HPDE6-E6E7 (cell line): ENCODE data around the gene CHRM4.
"Not testable (repeated sequence)": the region's sequence is repeated elsewhere in the genome, so short reads cannot be mapped to it uniquely, and the experiment has no call there.

Experiments
- DNase-seq: peaks from one replicate; pipeline ENCODE4 v3.0.0; 2011; ENCODE audit warnings: missing footprints; ENCODE audit errors: extremely low spot score

The CHRM4 gene

DNA sequence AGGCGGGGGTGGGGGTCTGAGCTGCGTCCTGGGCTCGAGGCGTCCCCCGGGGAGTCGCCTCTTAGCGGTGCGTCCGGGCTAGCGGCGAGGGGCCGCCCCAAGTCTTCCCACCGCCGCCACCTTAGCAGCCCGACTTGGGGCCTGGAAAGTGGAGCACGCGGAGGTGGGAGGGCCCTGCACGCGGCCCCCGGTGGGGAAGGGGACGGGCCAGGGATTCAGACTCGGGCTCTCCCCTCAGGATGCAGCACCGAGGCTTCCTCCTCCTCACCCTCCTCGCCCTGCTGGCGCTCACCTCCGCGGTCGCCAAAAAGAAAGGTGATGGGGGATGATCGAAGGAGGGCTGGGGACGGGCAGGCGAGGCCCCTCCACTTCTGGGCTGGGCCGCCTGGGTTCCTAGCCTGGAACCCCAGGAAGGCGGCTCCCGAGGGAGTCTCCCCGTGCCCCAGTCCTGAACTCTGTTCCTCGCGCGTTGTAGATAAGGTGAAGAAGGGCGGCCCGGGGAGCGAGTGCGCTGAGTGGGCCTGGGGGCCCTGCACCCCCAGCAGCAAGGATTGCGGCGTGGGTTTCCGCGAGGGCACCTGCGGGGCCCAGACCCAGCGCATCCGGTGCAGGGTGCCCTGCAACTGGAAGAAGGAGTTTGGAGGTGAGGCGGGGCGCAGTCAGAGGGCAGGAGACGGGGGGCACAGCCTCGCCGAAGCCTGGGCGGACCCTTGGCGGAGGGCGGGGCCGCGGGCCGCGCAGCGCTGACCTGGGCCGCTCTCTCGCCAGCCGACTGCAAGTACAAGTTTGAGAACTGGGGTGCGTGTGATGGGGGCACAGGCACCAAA, 9.5 kb downstream of the CHRM4 start:
- no peak for DNase-seq

DNA sequence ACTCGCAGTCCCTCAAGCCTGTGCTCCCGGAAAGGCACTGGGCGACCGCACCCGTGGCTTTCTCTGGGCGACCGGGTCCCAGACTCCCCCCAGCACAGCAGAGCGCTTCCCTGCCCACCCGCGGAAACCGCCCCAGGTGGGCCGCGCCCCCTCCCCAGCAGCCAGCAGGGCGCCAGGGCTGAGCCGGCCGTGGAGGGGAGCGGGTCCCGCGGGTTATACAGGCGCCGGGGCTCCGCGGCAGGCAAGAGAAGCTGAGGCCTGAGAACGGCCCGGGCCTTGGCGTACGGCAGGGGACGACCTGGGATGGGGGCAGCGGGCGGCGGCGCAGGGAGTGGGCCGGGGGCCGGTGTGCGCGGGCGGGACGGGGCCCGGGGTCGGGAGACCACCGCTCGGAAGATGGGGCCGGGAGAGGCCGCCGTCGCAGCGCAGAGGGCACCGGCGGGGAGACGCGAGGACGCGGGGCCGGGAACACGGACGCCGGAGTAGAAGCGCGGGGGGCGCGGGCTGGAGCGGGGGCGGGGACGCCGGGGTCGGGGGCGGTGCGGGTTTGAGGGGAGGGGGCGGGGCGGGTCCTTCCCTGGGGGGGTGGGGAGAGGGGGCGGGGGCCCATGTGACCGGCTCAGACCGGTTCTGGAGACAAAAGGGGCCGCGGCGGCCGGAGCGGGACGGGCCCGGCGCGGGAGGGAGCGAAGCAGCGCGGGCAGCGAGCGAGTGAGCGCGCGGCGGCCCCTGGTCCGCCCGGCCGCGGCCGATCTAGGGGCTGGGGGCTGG, 10.3 kb downstream of the CHRM4 start, which contains the start of gene MDK:
Gene MDK (plus strand): TSS at position 622 of the 771 bp plus-strand sequence. CDS start 389 bp downstream, outside the sequence.
- DNase-seq, result no peak

DNA sequence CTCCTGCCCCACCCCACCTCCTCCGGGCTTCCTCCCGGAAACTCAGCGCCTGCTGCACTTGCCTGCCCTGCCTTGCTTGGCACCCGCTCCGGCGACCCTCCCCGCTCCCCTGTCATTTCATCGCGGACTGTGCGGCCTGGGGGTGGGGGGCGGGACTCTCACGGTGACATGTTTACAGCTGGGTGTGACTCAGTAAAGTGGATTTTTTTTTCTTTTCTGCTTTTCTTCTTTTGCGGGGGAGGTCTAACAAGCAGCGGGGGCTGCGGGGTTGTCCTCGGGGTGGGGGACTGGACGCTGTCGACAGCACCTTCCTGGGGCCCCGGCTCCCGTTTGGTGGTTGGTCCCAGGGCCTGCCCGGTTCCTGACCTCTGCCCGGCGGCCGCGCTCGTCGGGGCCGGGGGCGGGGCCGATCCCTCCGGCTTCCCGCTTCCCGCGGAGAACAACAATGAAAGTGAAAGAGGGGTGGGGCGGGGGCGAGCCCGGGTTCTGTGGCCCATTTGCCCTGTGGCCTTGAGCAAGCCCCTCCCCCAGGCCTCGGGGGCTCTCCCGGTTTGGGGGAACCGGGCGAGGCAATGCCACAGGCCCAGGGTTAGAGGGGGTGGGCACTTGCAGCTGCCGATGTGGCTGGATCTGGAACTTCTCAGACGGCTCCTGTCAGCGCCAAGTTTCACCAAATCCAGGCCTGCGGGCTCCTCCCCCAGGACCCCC, 11.1 kb downstream of the CHRM4 start:
- no peak for DNase-seq

DNA sequence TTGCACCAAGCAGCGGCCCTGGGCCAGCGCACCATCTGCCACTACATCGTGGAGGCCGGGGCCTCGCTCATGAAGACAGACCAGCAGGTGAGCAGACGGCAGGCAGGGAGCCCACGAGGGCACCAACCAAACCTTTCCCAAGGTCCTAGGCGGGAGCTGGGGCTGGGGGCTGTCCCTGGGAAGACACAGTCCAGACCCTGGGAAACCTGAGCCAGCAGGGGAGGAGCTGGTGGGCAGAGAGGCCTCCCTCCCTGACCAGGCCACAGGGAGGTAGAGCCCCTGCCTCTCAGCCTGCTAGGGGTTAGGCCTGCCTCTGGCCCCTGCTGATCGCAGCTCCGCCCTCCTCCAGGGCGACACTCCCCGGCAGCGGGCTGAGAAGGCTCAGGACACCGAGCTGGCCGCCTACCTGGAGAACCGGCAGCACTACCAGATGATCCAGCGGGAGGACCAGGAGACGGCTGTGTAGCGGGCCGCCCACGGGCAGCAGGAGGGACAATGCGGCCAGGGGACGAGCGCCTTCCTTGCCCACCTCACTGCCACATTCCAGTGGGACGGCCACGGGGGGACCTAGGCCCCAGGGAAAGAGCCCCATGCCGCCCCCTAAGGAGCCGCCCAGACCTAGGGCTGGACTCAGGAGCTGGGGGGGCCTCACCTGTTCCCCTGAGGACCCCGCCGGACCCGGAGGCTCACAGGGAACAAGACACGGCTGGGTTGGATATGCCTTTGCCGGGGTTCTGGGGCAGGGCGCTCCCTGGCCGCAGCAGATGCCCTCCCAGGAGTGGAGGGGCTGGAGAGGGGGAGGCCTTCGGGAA, 11.9 kb downstream of the CHRM4 start:
- not testable (repeated sequence) for DNase-seq

DNA sequence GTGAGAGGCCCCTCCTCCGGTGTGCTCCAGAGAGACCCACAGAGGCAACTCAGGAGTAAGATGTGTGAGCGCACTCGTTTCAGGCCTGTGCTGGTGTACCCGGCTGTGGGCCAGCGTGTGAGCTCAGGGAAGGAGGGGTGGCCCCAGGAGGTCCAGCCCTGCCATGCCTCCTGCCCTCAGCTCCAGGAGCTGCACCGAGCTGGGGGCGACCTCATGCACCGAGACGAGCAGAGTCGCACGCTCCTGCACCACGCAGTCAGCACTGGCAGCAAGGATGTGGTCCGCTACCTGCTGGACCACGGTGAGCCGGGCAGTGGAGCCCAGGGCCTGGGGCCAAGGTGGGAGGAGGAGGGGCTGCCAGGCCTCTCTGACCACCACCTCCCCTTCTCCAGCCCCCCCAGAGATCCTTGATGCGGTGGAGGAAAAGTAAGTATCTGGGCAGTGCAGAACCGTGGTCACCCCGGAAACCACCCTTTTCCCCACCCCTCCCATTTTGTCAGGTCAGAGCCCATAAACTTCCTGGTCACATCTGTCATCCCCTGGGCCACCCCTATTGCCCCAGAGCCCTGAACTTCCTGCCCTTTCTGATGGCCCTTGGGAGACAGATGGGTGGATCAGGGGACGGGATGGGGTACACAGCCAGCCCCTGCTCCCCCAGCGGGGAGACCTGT, 12.6 kb downstream of the CHRM4 start:
- no peak for DNase-seq

DNA sequence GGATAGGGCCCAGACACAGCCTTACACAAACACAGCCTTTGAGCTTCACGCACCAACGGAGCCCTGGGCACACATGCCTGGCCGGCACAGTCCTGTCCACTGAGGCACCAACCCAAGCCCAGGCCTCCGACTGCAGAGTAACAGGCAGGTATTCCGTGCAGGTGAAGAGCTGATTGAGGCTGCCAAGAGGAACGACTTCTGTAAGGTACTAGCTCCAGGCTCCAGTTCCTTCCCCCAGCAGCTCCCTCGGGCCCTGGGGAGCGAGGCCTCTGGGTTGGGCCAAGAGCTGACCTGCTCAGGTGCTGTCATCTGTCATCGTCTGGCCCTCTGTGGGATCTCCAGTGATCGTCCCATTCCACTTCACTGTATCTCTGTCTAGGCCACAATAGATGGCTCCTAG, 13.3 kb downstream of the CHRM4 start:
- no peak for DNase-seq

DNA sequence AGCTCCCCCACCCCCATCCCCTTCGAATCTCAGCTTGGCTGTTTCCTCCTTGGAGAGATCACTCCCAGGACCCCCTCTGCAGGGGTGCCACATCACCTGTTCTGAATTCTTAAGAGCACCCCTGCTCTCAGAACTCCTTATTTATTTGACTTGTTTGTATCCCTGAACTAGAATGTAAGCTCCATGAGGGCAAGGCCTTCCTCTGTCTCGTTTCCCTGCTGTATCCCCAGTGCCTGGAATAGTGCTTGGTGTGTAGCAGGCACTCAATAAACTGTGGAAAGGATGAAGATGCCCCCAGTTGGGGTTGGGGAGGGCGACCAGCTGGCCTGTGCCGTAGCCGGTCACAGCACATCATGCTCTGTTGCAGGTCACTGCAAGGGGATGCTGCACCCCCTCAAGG, 13.7 kb downstream of the CHRM4 start:
- no peak for DNase-seq

DNA sequence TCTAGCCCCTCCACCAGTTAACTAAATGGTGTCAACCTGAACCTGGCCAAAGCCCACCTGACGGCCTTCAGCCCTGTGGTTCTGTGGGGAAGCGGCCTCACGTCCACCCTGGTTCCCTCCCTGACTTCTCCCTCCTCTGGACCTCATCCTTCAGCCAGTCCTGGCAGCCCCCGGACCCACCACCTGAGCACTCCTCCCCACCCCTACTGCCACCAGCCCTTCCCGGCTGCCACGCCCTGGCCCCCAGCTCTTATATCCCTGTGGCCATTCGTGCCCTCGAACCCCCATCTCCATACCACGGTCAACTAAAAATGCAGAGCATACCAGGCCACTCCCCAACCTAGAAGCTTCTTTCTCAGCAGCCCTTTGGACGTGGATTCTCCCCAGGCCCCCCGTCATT, 14.3 kb downstream of the CHRM4 start:
- DNase-seq, result no peak

DNA sequence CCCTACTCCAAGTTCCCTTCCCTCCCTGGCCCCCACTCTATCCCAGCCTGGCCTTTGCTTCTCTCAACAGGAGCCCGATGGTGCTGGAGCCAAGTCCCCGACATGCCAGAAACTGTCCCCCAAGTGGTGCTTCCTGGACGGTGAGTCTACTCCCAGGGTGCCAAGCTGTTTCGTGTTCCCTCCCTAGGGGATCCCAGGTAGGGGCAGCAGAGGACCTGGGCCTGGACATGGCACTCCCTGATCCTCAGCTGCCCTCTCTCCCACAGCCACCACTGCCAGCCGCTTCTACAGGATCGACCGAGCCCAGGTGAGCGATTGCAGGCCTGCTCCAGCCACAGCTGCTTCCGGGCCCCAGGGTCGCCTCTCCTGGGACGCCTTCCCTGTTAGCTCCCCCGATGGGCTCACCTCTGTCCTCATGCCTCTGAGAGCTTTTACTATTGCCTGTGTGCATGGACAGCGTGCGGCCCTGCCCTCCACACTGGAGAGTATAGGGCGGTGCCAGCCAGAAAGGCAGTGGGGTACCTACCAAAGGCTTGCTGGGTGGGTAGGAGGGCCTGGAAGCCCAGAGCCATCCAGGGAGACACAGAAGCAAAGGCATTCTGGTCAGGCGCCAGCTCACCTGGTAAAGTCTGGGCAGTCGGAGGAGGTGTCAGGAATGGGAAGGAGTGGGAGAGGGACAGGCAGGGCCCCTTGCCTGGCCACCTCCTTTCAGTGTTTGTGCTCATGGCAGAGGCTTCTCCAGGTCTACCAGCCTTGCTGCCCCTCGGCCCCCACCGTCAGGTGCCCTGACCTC, 15.1 kb downstream of the CHRM4 start:
- DNase-seq, result no peak

DNA sequence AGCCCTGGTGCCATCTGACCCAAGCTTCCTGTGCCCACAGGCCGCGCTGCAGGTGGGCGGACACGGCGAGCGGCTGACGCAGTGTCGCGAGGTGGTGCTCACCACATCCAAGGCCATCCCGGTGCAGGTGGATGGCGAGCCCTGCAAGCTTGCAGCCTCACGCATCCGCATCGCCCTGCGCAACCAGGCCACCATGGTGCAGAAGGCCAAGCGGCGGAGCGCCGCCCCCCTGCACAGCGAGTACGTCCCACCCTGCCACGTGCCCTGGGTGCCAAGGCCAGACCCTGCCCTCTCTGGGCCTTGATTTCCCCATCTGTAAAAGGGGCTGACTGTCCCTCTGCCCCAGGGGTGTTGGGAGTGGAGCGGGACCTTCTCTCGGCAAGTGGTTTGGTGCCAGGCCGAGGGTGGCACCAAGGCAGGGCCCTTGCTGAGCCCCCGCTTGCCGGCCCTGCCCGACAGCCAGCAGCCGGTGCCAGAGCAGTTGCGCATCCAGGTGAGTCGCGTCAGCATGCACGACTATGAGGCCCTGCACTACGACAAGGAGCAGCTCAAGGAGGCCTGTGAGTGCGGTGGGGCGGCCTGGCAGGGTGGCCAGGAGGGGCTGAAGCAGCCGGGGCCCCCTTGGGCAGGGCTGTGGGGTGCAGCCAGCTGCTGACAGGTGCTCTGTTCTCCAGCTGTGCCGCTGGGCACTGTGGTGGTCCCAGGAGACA, 16.0 kb downstream of the CHRM4 start:
- no peak for DNase-seq

DNA sequence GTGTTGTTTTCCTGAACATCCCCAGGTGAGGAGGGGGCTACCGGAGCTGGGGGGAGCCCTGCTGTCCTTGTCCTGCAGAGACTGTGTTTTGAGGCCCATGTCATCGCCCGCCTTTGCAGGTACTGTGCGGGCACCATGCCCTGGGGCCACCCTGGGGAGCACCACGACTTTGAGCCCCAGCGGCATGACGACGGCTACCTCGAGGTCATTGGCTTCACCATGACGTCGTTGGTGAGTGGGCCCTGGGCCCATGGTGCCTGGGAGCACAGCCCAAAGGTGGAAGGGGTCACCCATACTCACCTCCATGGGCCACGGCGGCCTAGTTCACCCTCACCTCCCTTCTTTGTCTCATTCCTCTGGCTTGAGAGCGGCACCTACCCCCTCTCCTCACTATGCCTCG, 16.8 kb downstream of the CHRM4 start:
- DNase-seq, result no peak

DNA sequence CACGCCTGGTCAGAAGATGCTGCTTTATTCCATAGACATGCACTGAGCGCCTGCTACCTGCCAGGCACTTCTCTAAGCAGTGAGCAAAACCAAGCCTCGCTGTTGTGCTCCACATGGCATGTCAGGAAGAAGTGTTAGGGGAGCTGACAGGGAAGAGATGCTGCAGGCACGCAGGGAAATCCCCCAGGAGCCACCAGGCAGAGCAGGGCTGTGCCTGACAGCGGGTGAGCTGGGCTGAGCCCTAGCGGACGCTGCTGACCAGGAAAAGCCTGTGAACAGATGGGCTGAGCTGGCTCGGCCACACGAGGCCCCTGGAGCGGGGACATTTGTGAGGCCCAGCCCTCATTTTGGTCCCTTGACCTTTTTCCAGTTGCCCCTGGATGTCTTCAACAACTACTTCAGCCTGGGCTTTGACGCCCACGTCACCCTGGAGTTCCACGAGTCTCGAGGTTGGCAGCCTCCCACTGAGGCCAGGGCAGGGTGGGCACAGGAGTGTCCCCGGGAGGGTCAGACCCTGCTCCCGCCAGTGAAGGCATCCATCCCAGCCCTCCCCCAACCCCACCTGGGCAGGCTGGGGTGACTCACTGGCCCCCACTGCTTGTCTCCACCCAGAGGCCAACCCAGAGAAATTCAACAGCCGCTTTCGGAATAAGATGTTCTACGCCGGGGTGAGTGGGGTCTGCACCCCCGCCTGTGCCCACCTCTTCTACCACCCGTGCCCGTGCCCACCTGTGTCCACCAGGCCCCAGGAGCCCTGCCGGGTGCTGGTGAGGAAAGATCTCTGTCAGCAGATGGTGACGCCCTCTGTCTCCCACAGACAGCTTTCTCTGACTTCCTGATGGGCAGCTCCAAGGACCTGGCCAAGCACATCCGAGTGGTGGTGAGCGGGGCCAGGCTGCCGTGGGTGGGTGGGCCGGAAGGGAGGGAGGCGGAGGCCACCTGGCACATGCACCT, 17.5 kb downstream of the CHRM4 start:
- no peak for DNase-seq

DNA sequence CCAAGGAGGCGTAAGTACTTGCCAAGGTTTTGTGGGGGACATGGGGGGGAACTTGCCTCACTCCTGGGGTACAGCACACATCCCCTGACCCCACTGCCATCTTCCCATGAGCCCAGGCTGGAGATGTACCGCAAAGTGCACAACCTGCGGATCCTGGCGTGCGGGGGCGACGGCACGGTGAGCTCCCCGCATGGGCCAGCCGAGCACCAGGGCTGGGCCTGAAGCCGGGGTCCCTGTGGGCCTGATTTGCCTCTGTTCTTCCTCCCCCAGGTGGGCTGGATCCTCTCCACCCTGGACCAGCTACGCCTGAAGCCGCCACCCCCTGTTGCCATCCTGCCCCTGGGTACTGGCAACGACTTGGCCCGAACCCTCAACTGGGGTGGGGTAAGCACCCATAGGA, 19.1 kb downstream of the CHRM4 start:
- DNase-seq, result not testable (repeated sequence)

DNA sequence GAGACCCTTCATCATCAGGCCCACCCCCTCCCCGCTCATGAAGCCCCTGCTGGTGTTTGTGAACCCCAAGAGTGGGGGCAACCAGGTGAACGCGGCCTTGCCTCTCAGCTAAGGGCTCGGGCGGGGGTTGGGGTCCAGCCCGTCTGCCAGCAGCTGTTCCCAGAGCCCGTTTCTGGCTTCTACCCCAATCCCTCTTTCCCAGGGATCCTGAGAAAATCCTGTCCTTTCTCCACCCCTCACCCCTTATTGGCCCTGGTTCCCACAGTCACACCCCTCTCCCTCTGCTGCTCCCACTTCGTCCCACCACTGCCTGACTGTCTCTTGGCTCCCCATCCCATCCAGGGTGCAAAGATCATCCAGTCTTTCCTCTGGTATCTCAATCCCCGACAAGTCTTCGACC, 19.5 kb downstream of the CHRM4 start:
- no peak for DNase-seq

DNA sequence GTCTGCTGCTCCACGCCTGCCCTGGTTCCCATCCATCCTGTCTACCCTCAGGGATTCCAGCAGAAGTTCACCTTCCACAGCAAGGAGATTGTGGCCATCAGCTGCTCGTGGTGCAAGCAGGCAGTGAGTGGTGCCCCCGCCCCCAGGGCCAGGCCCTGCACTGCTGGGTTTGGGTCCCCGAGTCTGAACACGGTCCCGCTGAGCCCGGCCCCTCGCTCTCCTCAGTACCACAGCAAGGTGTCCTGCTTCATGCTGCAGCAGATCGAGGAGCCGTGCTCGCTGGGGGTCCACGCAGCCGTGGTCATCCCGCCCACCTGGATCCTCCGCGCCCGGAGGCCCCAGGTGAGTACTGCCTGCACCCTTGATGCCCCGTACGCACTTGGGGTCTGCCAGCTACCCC, 20.3 kb downstream of the CHRM4 start:
- not testable (repeated sequence) for DNase-seq

DNA sequence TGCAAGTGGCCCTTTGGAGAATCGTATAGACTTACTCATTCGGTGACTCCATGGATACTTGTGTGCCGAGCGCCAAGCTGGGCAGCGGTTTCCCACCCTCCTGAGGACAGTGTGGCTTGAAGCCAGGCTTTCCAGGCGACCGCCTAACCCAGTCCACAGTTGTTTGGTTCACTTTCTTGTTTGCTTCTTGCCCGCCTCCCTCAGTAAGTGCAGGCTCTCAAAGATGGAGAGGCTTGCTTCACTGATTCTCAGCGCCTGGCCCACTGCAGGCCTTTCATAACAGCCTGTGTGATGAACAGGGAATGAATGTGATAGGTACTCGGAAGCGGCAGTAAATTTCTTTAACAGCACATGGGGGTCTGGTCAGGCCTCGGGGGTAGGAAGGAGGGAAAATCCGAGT, 21.3 kb downstream of the CHRM4 start:
- DNase-seq, result no peak

DNA sequence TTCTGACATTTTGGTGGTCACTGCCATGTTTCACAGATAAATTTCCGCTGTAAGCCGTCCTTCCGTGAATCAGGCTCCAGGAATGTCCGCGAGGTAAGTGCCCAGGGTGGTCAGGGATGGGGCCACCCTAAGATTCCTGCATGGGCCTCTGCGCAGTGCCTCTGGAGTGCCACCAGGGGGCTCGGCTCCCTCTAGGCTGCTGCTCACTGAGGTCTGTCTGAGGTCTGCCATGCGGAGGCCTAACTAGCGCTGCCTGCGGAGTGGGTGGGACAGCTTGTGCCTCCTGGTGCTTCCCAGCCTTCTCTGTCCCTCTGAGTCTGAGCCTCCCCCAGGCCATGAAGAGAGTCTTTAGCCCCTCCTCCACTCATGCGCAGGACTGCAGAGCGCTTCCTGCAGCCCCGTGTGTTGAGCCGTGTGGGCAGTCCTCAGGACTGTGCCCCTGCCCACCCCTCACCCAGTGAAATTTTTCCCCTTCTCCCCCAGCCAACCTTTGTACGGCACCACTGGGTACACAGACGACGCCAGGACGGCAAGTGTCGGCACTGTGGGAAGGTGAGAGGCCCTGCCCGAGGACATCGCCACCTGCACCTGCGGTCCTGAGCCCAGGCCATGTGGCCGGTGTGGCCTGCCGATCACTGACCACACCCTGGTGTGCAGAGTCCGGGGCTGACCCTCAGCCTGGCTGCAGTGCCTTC, 22.0 kb downstream of the CHRM4 start:
- DNase-seq, result no peak

DNA sequence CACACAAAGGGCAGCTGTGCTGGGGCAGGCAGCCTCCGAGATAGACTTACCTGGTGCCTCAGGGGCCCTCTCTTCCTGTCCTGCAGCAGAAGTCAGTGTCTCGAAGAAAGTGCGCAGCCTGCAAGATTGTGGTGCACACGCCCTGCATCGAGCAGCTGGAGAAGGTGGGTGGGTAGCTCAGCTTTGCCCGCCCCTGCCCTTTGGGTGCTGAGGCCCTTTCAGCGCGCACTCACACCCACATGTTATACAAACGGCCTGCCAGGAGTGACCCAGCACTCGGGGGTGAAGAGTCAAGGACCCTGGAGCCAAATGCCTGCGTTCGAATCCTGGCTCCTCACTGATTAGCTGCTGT, 23.7 kb downstream of the CHRM4 start:
- no peak for DNase-seq
